GM23338 (cell line): ENCODE data around the gene DNAJC6.

ENCODE experiments used
- CREB1 ChIP-seq: fragments of 250-450 bp; sonication (Bioruptor Pico); IDR thresholded peaks from 2 replicates; pipeline ENCODE4 v1.5.0; 2020; ENCODE audit warnings: low read depth, mild to moderate bottlenecking, moderate library complexity
- EZH2 ChIP-seq: fragments of 200-600 bp; sonication (generic); IDR thresholded peaks from one replicate; pipeline ENCODE4 v1.8.0; 2017; ENCODE audit warnings: antibody characterized with exemption, mild to moderate bottlenecking, low read depth; ENCODE audit not compliant: unreplicated experiment
- EZH2phosphoT487 ChIP-seq: fragments of 200-600 bp; sonication (generic); IDR thresholded peaks from one replicate; pipeline ENCODE4 v1.8.1; 2018; ENCODE audit warnings: antibody characterized with exemption; ENCODE audit not compliant: unreplicated experiment
- POLR2AphosphoS5 ChIP-seq: IDR thresholded peaks from 2 replicates; pipeline ENCODE4 v1.6.1; 2016; ENCODE audit warnings: antibody characterized with exemption, low read depth
- REST ChIP-seq: IDR thresholded peaks from one replicate; pipeline ENCODE4 v1.6.1; 2018; ENCODE audit warnings: antibody characterized with exemption; ENCODE audit not compliant: unreplicated experiment
- ZNF331 ChIP-seq: fragments of 250-450 bp; sonication (Bioruptor Pico); IDR thresholded peaks from 2 replicates; pipeline ENCODE4 v1.5.0; 2020; ENCODE audit warnings: low read depth, mild to moderate bottlenecking, moderate library complexity
- TF ChIP-seq, protein P1 (sequence below), 2 experiments: fragments of 200-600 bp in 1 of 2; sonication (generic) in 1 of 2; conservative IDR thresholded peaks; 2 replicates each; pipeline versions ENCODE4 v1.5.1 to v1.6.1; 2016 to 2017; ENCODE audit warnings: antibody characterized with exemption in 2 of 2, low read depth in 2 of 2, mild to moderate bottlenecking in 2 of 2, moderate library complexity in 1 of 2
- TF ChIP-seq, protein P2 (sequence below): IDR thresholded peaks from 2 replicates; pipeline ENCODE4 v1.6.1; 2016; ENCODE audit warnings: antibody characterized with exemption

DNA sequence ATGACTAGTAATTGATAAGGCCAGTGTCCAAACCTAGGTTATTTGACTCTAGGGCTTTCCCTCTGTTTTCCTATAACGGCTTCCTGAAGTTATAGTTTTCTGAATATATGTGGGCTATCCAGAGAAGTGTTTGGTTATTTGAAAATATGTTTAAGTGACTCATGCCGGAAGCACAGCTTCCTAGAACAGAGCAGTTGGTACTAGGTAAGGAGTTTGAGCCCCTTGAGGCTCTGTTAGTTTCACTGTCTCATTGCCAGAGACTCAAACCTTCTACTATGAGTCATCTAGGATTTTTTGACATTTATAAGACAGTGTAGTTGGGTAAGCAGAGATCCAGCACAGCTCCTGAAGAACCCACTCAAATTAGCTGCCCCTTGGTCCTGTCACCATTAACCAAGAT lies 84.0 kb downstream of the DNAJC6 start:
- TF ChIP-seq, protein P1, sequence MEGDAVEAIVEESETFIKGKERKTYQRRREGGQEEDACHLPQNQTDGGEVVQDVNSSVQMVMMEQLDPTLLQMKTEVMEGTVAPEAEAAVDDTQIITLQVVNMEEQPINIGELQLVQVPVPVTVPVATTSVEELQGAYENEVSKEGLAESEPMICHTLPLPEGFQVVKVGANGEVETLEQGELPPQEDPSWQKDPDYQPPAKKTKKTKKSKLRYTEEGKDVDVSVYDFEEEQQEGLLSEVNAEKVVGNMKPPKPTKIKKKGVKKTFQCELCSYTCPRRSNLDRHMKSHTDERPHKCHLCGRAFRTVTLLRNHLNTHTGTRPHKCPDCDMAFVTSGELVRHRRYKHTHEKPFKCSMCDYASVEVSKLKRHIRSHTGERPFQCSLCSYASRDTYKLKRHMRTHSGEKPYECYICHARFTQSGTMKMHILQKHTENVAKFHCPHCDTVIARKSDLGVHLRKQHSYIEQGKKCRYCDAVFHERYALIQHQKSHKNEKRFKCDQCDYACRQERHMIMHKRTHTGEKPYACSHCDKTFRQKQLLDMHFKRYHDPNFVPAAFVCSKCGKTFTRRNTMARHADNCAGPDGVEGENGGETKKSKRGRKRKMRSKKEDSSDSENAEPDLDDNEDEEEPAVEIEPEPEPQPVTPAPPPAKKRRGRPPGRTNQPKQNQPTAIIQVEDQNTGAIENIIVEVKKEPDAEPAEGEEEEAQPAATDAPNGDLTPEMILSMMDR (conservative IDR thresholded peaks at IDR 0.05; ENCODE audit: low read depth in 2 of 2): no peak
- TF ChIP-seq EZH2phosphoT487: no peak
- TF ChIP-seq POLR2AphosphoS5: no peak
- TF ChIP-seq REST: no peak
- TF ChIP-seq EZH2: no peak
- no peak for TF ChIP-seq CREB1 (CRISPR knock-in tag)
- TF ChIP-seq, protein P2, sequence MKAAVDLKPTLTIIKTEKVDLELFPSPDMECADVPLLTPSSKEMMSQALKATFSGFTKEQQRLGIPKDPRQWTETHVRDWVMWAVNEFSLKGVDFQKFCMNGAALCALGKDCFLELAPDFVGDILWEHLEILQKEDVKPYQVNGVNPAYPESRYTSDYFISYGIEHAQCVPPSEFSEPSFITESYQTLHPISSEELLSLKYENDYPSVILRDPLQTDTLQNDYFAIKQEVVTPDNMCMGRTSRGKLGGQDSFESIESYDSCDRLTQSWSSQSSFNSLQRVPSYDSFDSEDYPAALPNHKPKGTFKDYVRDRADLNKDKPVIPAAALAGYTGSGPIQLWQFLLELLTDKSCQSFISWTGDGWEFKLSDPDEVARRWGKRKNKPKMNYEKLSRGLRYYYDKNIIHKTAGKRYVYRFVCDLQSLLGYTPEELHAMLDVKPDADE: no peak
- TF ChIP-seq ZNF331: no peak
